GM12801 (cell line): ENCODE measurements around the gene SLC4A3.

ENCODE experiments used
- CTCF ChIP-seq: IDR thresholded peaks from one replicate; pipeline ENCODE4 v1.5.1; 2011; ENCODE audit warnings: control low read depth; ENCODE audit not compliant: insufficient read length; ENCODE audit errors: extremely low read depth

Gene SLC4A3

GRCh38 chr2:219662566-219662965 lies 35.1 kb downstream of the SLC4A3 start:
- no peak for TF ChIP-seq CTCF

GRCh38 chr2:219663116-219663762 lies 35.8 kb downstream of the SLC4A3 start:
- no peak for TF ChIP-seq CTCF

- TF ChIP-seq CTCF: no peak
Measured at GRCh38 chr2:219664041-219664440, 36.6 kb downstream of the SLC4A3 start.

- no peak for TF ChIP-seq CTCF
Measured at GRCh38 chr2:219664944-219665343, 37.5 kb downstream of the SLC4A3 start.

GRCh38 chr2:219665926-219666325 lies 38.5 kb downstream of the SLC4A3 start:
- TF ChIP-seq CTCF: no peak

GRCh38 chr2:219668316-219668715 lies 40.9 kb downstream of the SLC4A3 start:
- no peak for TF ChIP-seq CTCF

- no peak for TF ChIP-seq CTCF
Measured at GRCh38 chr2:219670386-219670785, 43.0 kb downstream of the SLC4A3 start.
